WTC11 (cell line): ENCODE data around the gene SLC38A10. TPM values are rescaled to one million over a fixed set of nuclear protein-coding genes. Genes with fewer than 3 reads are reported as not detected.

ENCODE experiments used
- ATAC-seq: fragments of 200-7000 bp; cut with Tn5 transposase; 2 replicates; pipeline ENCODE4 v1.10.0; 2021; ENCODE audit warnings: mild to moderate bottlenecking, moderate library complexity
- CTCF ChIA-PET: fragments of 300-600 bp; sonication (Branson Sonifier 250); formaldehyde crosslinking; loops from one replicate; lab custom pipeline; 2021; ENCODE audit warnings: antibody characterized with exemption; lab: Charles Lee
- POLR2A ChIA-PET: fragments of 350-600 bp; sonication (Branson Sonifier 250); formaldehyde crosslinking; loops from one replicate; lab custom pipeline; 2021; ENCODE audit warnings: antibody characterized with exemption; lab: Charles Lee
- DNase-seq: peaks from one replicate; pipeline ENCODE4 v3.0.0; 2021; ENCODE audit warnings: low spot score
- H3K27ac Mint-ChIP-seq: 2 replicates; pipeline ENCODE4 v1.8.0; 2021; ENCODE audit warnings: mixed read lengths
- H3K27me3 Mint-ChIP-seq: 2 replicates; pipeline ENCODE4 v1.8.0; 2021; ENCODE audit warnings: low read depth, mild to moderate bottlenecking, moderate library complexity, mixed read lengths
- H3K36me3 Mint-ChIP-seq: 2 replicates; pipeline ENCODE4 v1.8.0; 2021; ENCODE audit warnings: mixed read lengths
- H3K4me1 Mint-ChIP-seq: 2 replicates; pipeline ENCODE4 v1.8.0; 2022; ENCODE audit warnings: mixed read lengths
- H3K4me3 Mint-ChIP-seq: 2 replicates; pipeline ENCODE4 v1.8.0; 2021; ENCODE audit warnings: mild to moderate bottlenecking, moderate library complexity, mixed read lengths
- H3K9me3 Mint-ChIP-seq: 2 replicates; pipeline ENCODE4 v1.8.0; 2021; ENCODE audit warnings: mixed read lengths
- ELF4 ChIP-seq: sonication (generic); formaldehyde crosslinking; IDR thresholded peaks from 2 replicates; pipeline ENCODE4 v1.8.1; 2022; ENCODE audit warnings: low read depth, mild to moderate bottlenecking, moderate library complexity, missing genetic modification reagents
- ETV6 ChIP-seq: sonication (generic); formaldehyde crosslinking; IDR thresholded peaks from 2 replicates; pipeline ENCODE4 v1.8.1; 2022; ENCODE audit warnings: mild to moderate bottlenecking, missing genetic modification reagents
- GRHL2 ChIP-seq: fragments of 250-450 bp; sonication (Bioruptor Pico); IDR thresholded peaks from 2 replicates; pipeline ENCODE4 v1.8.0; 2022; ENCODE audit warnings: mild to moderate bottlenecking, moderate library complexity; ENCODE audit not compliant: insufficient replicate concordance, severe bottlenecking
- GTF2I ChIP-seq: fragments of 250-450 bp; sonication (Bioruptor Pico); conservative IDR thresholded peaks from 2 replicates; pipeline ENCODE4 v1.4.0; 2021; ENCODE audit warnings: mild to moderate bottlenecking
- KAT7 ChIP-seq: sonication (generic); formaldehyde crosslinking; IDR thresholded peaks from 2 replicates; pipeline ENCODE4 v1.8.1; 2023; ENCODE audit warnings: missing genetic modification reagents, mild to moderate bottlenecking, borderline replicate concordance
- MXD4 ChIP-seq: fragments of 250-450 bp; sonication (Bioruptor Pico); IDR thresholded peaks from 2 replicates; pipeline ENCODE4 v1.8.0; 2021; ENCODE audit warnings: mild to moderate bottlenecking, moderate library complexity, borderline replicate concordance
- NR3C1 ChIP-seq: sonication (generic); formaldehyde crosslinking; conservative IDR thresholded peaks from 2 replicates; pipeline ENCODE4 v1.8.1; 2023; ENCODE audit warnings: low read depth, mild to moderate bottlenecking, missing genetic modification reagents
- SMAD3 ChIP-seq: sonication (generic); formaldehyde crosslinking; IDR thresholded peaks from 2 replicates; pipeline ENCODE4 v1.8.0; 2022; ENCODE audit warnings: missing genetic modification reagents, mild to moderate bottlenecking, borderline replicate concordance
- TEAD4 ChIP-seq: sonication (generic); formaldehyde crosslinking; IDR thresholded peaks from 2 replicates; pipeline ENCODE4 v1.8.0; 2022; ENCODE audit warnings: mild to moderate bottlenecking, missing genetic modification reagents
- total RNA-seq: library from RNA; stranded (reverse); gene quantifications from 3 replicates; pipeline ENCODE4 v1.2.3, GENCODE V29; 2021
- TF ChIP-seq, protein P1 (sequence below): sonication (generic); formaldehyde crosslinking; IDR thresholded peaks from 2 replicates; pipeline ENCODE4 v1.8.1; 2022; ENCODE audit warnings: low read depth, missing genetic modification reagents, borderline replicate concordance
- TF ChIP-seq, protein P2 (sequence below): sonication (generic); formaldehyde crosslinking; IDR thresholded peaks from 2 replicates; pipeline ENCODE4 v1.8.0; 2022; ENCODE audit warnings: mild to moderate bottlenecking, missing genetic modification reagents
- TF ChIP-seq, protein P3 (sequence below): sonication (generic); formaldehyde crosslinking; IDR thresholded peaks from 2 replicates; pipeline ENCODE4 v1.8.1; 2022; ENCODE audit warnings: mild to moderate bottlenecking, moderate library complexity, missing genetic modification reagents
- TF ChIP-seq, protein P4 (sequence below): fragments of 250-450 bp; sonication (Bioruptor Pico); IDR thresholded peaks from 2 replicates; pipeline ENCODE4 v1.9.0; 2021; ENCODE audit warnings: mild to moderate bottlenecking

Gene SLC38A10
- total RNA-seq, 1 experiment from 2014 or later = 47.0 TPM

DNA sequence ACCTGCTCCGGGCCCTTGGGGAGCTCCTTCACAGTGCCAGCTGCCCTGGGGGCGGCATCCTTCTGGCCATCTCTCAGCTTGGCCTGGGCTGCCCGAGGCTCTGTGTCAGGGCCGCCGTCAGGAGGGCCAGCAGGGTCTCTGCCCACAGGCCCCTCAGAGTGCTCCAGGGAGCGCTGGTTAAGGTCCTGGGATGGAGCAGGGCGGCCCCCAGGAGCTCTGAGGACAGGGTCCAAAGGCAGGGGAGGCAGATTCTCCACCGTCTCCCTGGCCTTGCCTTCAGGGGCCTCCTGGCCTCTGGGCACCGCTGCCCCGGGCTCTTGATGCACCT, 48.8 kb downstream of the SLC38A10 start:
- ATAC-seq = no peak
- CTCF ChIA-PET = no interaction called here
- TF ChIP-seq SMAD3 (no peak), GTF2I (CRISPR knock-in tag) (no peak), MXD4 (CRISPR knock-in tag) (no peak), KAT7 (no peak), TEAD4 (CRISPR knock-in tag) (no peak), NR3C1 (CRISPR knock-in tag) (no peak)
- TF ChIP-seq, protein P1, sequence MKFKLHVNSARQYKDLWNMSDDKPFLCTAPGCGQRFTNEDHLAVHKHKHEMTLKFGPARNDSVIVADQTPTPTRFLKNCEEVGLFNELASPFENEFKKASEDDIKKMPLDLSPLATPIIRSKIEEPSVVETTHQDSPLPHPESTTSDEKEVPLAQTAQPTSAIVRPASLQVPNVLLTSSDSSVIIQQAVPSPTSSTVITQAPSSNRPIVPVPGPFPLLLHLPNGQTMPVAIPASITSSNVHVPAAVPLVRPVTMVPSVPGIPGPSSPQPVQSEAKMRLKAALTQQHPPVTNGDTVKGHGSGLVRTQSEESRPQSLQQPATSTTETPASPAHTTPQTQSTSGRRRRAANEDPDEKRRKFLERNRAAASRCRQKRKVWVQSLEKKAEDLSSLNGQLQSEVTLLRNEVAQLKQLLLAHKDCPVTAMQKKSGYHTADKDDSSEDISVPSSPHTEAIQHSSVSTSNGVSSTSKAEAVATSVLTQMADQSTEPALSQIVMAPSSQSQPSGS (CRISPR knock-in tag) = no peak
- TF ChIP-seq, protein P2, sequence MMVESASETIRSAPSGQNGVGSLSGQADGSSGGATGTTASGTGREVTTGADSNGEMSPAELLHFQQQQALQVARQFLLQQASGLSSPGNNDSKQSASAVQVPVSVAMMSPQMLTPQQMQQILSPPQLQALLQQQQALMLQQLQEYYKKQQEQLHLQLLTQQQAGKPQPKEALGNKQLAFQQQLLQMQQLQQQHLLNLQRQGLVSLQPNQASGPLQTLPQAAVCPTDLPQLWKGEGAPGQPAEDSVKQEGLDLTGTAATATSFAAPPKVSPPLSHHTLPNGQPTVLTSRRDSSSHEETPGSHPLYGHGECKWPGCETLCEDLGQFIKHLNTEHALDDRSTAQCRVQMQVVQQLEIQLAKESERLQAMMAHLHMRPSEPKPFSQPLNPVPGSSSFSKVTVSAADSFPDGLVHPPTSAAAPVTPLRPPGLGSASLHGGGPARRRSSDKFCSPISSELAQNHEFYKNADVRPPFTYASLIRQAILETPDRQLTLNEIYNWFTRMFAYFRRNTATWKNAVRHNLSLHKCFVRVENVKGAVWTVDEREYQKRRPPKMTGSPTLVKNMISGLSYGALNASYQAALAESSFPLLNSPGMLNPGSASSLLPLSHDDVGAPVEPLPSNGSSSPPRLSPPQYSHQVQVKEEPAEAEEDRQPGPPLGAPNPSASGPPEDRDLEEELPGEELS = no peak
- TF ChIP-seq, all 79 proteins: peak for 0
- no peak for DNase-seq
- no peak overlapping the region for H3K4me3 Mint-ChIP-seq
- no peaks in the 10 kb centered on the region for H3K9me3 Mint-ChIP-seq
- POLR2A ChIA-PET = no interaction called here
- H3K4me1 Mint-ChIP-seq = peaks cover 11% of the 10 kb centered on the region
- H3K36me3 Mint-ChIP-seq = no peaks in the 10 kb centered on the region
- H3K27me3 Mint-ChIP-seq = no peaks in the 10 kb centered on the region
- no peak overlapping the region for H3K27ac Mint-ChIP-seq

DNA sequence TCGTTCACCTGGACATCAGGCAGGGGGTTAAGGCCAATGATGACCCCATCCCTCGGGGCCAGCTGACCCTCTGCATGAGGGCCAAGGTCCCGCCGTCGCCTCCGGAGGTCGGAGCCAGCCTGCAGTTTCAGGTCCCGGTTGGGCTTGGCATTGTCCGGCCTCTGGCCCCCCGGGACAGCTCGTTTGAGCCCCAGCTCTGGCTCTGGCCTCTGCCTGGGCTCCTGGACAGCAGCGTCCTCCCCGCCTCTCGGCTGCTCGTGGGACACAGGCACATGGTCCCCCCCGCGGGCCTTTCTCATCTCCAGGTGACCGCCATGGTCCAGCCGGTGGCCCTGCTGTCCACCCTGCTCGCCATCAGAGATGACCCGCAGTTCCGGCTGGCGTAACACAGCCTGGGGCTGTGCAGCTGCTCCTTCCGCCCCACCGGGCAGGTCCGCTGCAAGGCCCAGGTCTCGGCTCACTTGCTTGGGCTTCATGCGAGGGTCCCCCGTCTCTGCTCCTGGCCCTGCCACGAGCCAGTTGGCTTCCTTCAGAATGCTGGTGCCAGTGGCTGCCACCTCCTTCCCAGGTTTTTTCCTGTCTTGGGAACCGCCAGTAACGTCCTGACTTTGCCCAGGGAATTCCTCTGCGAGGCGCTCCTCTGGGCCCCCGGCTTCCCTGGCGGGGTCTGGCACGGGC, 49.3 kb downstream of the SLC38A10 start:
- TF ChIP-seq ELF4 (CRISPR knock-in tag) (no peak), ETV6 (CRISPR knock-in tag) (no peak)
- TF ChIP-seq, protein P3, sequence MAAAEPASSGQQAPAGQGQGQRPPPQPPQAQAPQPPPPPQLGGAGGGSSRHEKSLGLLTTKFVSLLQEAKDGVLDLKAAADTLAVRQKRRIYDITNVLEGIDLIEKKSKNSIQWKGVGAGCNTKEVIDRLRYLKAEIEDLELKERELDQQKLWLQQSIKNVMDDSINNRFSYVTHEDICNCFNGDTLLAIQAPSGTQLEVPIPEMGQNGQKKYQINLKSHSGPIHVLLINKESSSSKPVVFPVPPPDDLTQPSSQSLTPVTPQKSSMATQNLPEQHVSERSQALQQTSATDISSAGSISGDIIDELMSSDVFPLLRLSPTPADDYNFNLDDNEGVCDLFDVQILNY (CRISPR knock-in tag) = no peak
- TF ChIP-seq, protein P4, sequence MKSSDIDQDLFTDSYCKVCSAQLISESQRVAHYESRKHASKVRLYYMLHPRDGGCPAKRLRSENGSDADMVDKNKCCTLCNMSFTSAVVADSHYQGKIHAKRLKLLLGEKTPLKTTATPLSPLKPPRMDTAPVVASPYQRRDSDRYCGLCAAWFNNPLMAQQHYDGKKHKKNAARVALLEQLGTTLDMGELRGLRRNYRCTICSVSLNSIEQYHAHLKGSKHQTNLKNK = no peak
- ATAC-seq = no peak
- H3K4me1 Mint-ChIP-seq = peaks cover 16% of the 10 kb centered on the region
- H3K36me3 Mint-ChIP-seq = no peaks in the 10 kb centered on the region
- H3K27ac Mint-ChIP-seq = no peak overlapping the region
- CTCF ChIA-PET = interaction anchor here (0.7 to 1.0 kb wide), 2 partner anchors 9 to 239 kb away, joined by 3 to 4 read pairs; no protein-coding TSS in a partner anchor
- POLR2A ChIA-PET = no interaction called here
- DNase-seq = no peak
- H3K4me3 Mint-ChIP-seq = no peak overlapping the region
- H3K27me3 Mint-ChIP-seq = no peaks in the 10 kb centered on the region
- no peaks in the 10 kb centered on the region for H3K9me3 Mint-ChIP-seq

DNA sequence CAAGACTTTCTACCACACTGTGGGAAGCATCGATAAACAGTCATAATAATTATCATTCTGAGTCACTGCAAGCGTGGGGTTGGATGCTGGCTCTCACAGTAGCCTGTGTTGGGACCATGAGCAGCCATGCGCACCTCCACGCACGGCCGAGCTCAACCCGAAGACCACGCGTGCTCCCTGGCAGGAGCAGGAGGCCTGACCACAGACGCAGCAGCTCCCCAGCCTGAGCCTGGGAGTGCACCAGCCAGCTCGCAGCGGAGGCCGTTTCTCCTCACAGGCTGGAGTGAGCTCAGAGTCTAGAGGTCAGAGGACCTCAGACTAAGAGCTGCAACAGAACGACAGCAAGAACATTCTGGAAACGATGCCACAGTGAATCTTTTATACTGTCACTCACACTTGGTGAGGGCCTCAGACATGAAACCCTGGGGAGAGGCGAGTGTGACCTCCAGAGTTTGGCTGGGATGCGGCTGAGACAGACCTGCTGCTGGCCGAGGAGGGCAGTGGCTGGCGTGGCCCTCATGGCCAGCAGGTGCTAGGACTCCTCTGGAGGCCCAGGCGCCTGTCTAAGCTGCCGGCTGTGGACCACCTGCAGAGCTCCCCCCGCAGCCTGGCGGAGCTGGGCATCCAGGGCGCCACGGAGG, 50.0 kb downstream of the SLC38A10 start:
- H3K4me3 Mint-ChIP-seq = no peak overlapping the region

More for the DNA sequence above, 50.0 kb downstream of the SLC38A10 start:
- TF ChIP-seq GRHL2 (CRISPR knock-in tag) = no peak
- no peak for ATAC-seq
- H3K27me3 Mint-ChIP-seq = no peaks in the 10 kb centered on the region
- DNase-seq = no peak
- ChIA-PET CTCF (interaction anchor here (0.7 to 1.0 kb wide), 2 partner anchors 10 to 240 kb away, joined by 3 to 4 read pairs; no protein-coding TSS in a partner anchor), POLR2A (no interaction called here)
- no peaks in the 10 kb centered on the region for H3K36me3 Mint-ChIP-seq
- H3K27ac Mint-ChIP-seq = no peak overlapping the region
- H3K4me1 Mint-ChIP-seq = peaks cover 20% of the 10 kb centered on the region
- H3K9me3 Mint-ChIP-seq = no peaks in the 10 kb centered on the region
